Activated CD4-positive, alpha-beta T cell treated with anti-CD3 and anti-CD28 coated beads, Interleukin-2, amount 10 ng/mL, durations not matched to agents 24 days and 14 days (primary cell): Measurements from ENCODE around the gene TMEM88. TPM values are rescaled to one million over a fixed set of nuclear protein-coding genes. Genes with fewer than 3 reads are reported as not detected.

Source experiments
- DNase-seq: peaks from one replicate; pipeline ENCODE4 v3.0.0; 2022
- H3K27ac Mint-ChIP-seq: one replicate; pipeline ENCODE4 v1.8.0; 2022; ENCODE audit warnings: mild to moderate bottlenecking, mixed read lengths
- H3K27me3 Mint-ChIP-seq: one replicate; pipeline ENCODE4 v1.8.0; 2022; ENCODE audit warnings: mixed read lengths
- H3K36me3 Mint-ChIP-seq: one replicate; pipeline ENCODE4 v1.8.0; 2022; ENCODE audit warnings: low read depth, mild to moderate bottlenecking, mixed read lengths
- H3K4me1 Mint-ChIP-seq: one replicate; pipeline ENCODE4 v1.8.0; 2021; ENCODE audit warnings: mixed read lengths
- H3K4me3 Mint-ChIP-seq: one replicate; pipeline ENCODE4 v1.8.0; 2022; ENCODE audit warnings: mild to moderate bottlenecking, moderate library complexity, mixed read lengths
- H3K9me3 Mint-ChIP-seq: one replicate; pipeline ENCODE4 v1.8.0; 2021; ENCODE audit warnings: mixed read lengths
- intact Hi-C: fragments of 100-400 bp; cut with micrococcal nuclease; formaldehyde crosslinking; loops from one replicate; pipeline ENCODE4 v1.15.1; 2023
- total RNA-seq: library from RNA; stranded (reverse); gene quantifications from 2 replicates; pipeline ENCODE4 v1.2.3, GENCODE V29; 2022

TMEM88 gene
- total RNA-seq, 1 donor from 2014 or later = 7.1 TPM

DNA sequence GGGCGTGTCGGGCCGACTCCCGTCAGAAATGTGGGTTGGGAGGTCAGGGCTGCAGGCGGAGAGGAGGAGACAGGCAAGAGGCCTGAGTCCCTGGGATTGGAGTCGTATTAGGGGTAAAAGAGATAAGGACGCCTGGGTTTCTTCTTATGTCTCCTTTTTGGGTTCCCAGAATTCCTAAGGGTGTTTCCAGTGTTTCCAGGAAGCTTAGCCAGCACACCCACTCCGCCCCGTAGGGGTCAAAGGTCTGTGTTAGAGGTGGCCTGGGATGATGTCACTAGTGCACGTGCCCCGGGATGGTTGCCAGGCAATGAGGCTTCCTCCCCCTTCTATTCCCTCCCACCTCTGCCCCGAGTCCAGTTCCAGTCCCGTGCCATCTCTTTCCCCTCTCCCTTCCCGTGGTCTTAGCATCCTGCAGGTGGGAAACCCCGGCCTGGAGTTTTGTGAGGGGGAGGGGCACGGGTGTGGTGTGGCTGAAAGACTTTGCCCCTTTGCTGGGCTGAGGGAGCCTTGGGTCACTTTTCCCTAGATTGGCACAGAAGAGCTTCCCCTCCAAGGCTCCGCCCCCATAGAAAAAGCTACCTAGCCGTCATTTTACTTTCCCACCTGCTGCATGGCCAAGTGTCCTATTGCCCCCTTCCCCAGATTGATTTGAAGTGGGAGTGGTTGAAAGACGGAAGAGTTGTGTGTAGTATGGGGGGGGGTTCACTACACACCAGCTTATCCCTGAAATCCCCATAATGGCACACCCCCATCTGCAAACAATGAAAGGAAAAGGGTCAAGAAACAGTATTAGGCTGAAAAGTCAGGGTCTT, 18.1 kb upstream of the TMEM88 start:
- H3K4me1 Mint-ChIP-seq = peaks cover 63% of the 10 kb centered on the region

DNA sequence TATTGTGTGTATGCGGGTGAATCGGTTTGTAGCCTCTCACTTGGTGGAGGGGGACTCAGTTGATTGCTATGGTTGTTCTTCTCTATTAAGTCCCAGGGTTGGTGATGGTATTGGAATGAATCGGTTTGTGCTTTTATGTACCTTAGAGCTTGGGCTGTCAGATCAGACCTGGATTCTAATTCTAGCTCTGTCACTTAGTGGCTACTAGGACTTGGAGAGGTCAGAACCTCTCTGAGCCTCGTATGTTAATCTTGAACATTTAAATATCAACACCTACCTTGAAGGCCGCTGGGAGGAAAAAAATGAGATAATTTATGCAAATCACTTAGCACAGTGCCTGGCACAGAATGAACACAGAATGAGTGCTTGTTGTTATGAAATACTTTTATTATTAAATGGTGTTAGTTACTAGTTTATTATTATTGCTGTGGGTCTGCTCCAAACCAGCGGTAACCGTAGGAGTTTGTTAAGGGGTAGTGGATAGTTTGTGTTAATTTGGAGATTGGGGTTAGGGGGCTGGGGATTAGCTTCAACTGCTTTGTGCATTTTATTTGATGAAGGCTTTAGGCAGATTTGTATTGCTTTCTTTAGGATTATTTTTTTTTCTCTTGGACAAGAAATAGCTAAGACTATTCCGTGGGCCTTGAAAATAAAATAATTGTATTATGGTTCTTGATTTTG, 17.3 kb upstream of the TMEM88 start:
- intact Hi-C loops = loop anchor here (10.0 kb wide), 1 partner anchor 263 kb away; the partner anchor contains the start of gene CD68
- Mint-ChIP-seq H3K4me1 (peaks cover 68% of the 10 kb centered on the region), H3K36me3 (peaks cover 21% of the 10 kb centered on the region), H3K9me3 (no peaks in the 10 kb centered on the region), H3K27me3 (peaks cover 9% of the 10 kb centered on the region), H3K27ac (peak overlapping the region; percentile 64), H3K4me3 (peak overlapping the region; percentile 87)
- peak; percentile 61 for DNase-seq

More for the DNA sequence above, 18.1 kb upstream of the TMEM88 start:
- Mint-ChIP-seq H3K27ac (peak overlapping the region; percentile 34), H3K27me3 (peaks cover 11% of the 10 kb centered on the region), H3K36me3 (peaks cover 16% of the 10 kb centered on the region), H3K4me3 (peak overlapping the region; percentile 87), H3K9me3 (no peaks in the 10 kb centered on the region)
- intact Hi-C loops = loop anchor here (10.0 kb wide), 1 partner anchor 262 kb away; the partner anchor contains the start of gene CD68
- peak; percentile 85 for DNase-seq

DNA sequence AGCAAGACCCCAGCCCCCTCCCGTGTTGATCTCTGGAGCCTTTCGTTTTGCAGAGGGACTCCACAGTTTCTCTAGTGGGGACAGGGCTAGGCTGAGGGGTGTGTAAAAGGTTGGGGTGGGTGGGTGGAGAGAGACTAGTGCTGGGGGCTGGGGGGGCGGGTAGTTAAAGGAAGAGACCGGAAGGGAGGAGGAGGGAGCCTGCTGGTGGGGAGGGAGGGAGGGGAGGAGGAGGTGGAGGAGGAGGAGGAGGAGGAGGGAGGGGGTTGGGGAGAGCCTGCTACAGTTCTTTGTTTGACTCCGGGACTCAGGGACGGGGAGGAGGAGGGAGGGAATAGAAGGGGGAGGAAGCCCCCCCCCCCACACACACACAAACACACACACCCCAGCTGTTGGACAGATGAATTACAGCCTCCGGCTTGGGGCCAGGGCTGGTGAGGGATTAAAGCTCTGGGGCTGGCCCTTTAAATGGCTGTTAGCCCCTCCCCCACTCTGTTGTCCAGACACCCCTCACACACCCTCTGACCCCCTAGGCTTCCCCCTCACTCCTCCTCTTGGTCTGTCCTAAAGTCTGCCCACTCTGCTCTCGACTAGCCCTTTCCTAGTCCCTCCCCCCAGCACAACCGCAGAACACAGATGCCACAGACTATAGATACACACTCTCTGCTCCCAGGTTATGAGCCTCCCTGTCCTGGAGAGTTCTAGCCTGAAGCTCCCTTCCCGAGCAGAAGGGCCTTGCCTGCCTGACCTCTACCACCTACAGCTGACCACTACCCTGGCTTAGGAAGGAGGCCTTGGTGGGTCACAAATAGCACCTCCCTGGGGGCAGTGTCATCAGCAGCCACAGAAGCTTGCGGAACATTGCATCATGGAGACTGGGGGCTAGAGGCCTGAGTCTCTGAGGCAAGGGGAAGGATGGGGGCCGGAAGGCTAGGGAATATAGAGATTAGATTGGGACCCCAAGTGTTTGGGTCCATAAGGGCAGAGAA, 16.5 kb upstream of the TMEM88 start:
- peak overlapping the region; percentile 79 for H3K27ac Mint-ChIP-seq
- H3K36me3 Mint-ChIP-seq = peaks cover 23% of the 10 kb centered on the region
- peaks cover 4% of the 10 kb centered on the region for H3K27me3 Mint-ChIP-seq
- H3K4me3 Mint-ChIP-seq = peak overlapping the region; percentile 87
- intact Hi-C loops = loop anchor here (10.0 kb wide), 1 partner anchor 264 kb away; the partner anchor contains the start of gene CD68
- H3K9me3 Mint-ChIP-seq = no peaks in the 10 kb centered on the region
- DNase-seq = peak; percentile 75
- peaks cover 69% of the 10 kb centered on the region for H3K4me1 Mint-ChIP-seq

- intact Hi-C loops = loop anchor here (10.0 kb wide), 1 partner anchor 265 kb away; the partner anchor contains the start of gene CD68
- peaks cover 66% of the 10 kb centered on the region for H3K4me1 Mint-ChIP-seq
- no peaks in the 10 kb centered on the region for H3K9me3 Mint-ChIP-seq
- H3K4me3 Mint-ChIP-seq = peak overlapping the region; percentile 87
- DNase-seq = peak; percentile 68
- H3K27me3 Mint-ChIP-seq = peaks cover 2% of the 10 kb centered on the region
- H3K27ac Mint-ChIP-seq = peak overlapping the region; percentile 57
- H3K36me3 Mint-ChIP-seq = peaks cover 29% of the 10 kb centered on the region
These were observed 15.5 kb upstream of the TMEM88 start for GRCh38 chr17:7839190-7839875.

- H3K4me1 Mint-ChIP-seq = peaks cover 64% of the 10 kb centered on the region
- intact Hi-C loops = loop anchor here (5.0 to 10.0 kb wide), 6 partner anchors 265 to 605 kb away; partner anchors contain the start of genes CD68, DVL2, FGF11 and HES7
- peak overlapping the region; percentile 0 for H3K27ac Mint-ChIP-seq
- H3K4me3 Mint-ChIP-seq = peak overlapping the region; percentile 99
- H3K27me3 Mint-ChIP-seq = peaks cover 2% of the 10 kb centered on the region
- no peaks in the 10 kb centered on the region for H3K9me3 Mint-ChIP-seq
- peak; percentile 68 for DNase-seq
- peaks cover 32% of the 10 kb centered on the region for H3K36me3 Mint-ChIP-seq
These were observed 15.0 kb upstream of the TMEM88 start for GRCh38 chr17:7839876-7840261.

- intact Hi-C loops = loop anchor here (5.0 to 10.0 kb wide), 5 partner anchors 282 to 606 kb away; partner anchors contain the start of genes DVL2, FGF11, HES7 and PHF23
- Mint-ChIP-seq H3K27ac (peak overlapping the region; percentile 90), H3K27me3 (peaks cover 2% of the 10 kb centered on the region), H3K36me3 (peaks cover 36% of the 10 kb centered on the region), H3K4me3 (peak overlapping the region; percentile 99), H3K9me3 (no peaks in the 10 kb centered on the region), H3K4me1 (peaks cover 61% of the 10 kb centered on the region)
- no peak for DNase-seq
These were observed 14.4 kb upstream of the TMEM88 start for GRCh38 chr17:7840441-7840840.

DNA sequence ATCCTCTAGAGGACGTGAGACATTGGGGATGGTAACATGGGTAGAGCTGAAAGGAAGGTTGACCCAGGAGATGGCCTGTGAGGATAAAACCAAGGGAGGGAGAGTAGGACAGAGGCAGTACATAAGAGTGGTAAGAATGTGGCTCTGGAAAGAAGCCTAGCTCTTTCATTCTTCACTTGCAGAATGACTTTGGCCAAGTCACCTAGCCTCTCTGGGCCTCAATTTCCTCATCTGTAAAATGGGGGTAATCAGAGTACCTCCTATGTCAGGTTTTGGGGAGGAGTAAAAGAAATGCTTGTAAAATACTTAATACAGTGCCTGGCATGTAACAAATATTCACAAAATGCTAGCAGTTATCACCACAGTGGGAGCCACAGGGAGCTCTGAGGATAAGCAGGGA, 14.0 kb upstream of the TMEM88 start:
- Mint-ChIP-seq H3K27me3 (peaks cover 2% of the 10 kb centered on the region), H3K36me3 (peaks cover 40% of the 10 kb centered on the region), H3K9me3 (no peaks in the 10 kb centered on the region), H3K4me1 (peaks cover 63% of the 10 kb centered on the region), H3K27ac (peak overlapping the region; percentile 90), H3K4me3 (peak overlapping the region; percentile 99)
- no peak for DNase-seq
- intact Hi-C loops = loop anchor here (1.0 to 10.0 kb wide), 6 partner anchors 281 to 606 kb away; partner anchors contain the start of genes DVL2, FGF11, HES7 and PER1

GRCh38 chr17:7841396-7841914, 13.4 kb upstream of the TMEM88 start:
- peak; percentile 91 for DNase-seq
- Mint-ChIP-seq H3K27ac (peak overlapping the region; percentile 100), H3K4me1 (peaks cover 60% of the 10 kb centered on the region), H3K4me3 (peak overlapping the region; percentile 99), H3K27me3 (peaks cover 2% of the 10 kb centered on the region), H3K9me3 (no peaks in the 10 kb centered on the region), H3K36me3 (peaks cover 44% of the 10 kb centered on the region)
- intact Hi-C loops = loop anchor here (1.0 to 10.0 kb wide), 6 partner anchors 281 to 607 kb away; partner anchors contain the start of genes DVL2, FGF11, HES7 and PER1

- peaks cover 58% of the 10 kb centered on the region for H3K4me1 Mint-ChIP-seq
- H3K9me3 Mint-ChIP-seq = no peaks in the 10 kb centered on the region
- H3K4me3 Mint-ChIP-seq = peak overlapping the region; percentile 99
- DNase-seq = peak; percentile 96
- H3K36me3 Mint-ChIP-seq = peaks cover 49% of the 10 kb centered on the region
- peaks cover 2% of the 10 kb centered on the region for H3K27me3 Mint-ChIP-seq
- intact Hi-C loops = loop anchor here (1.0 to 10.0 kb wide), 11 partner anchors 8 to 607 kb away; partner anchors contain the start of genes CNTROB, DVL2, FGF11 and HES7
- peak overlapping the region; percentile 100 for H3K27ac Mint-ChIP-seq
These were observed 12.9 kb upstream of the TMEM88 start for GRCh38 chr17:7841915-7842379.

- H3K9me3 Mint-ChIP-seq = no peaks in the 10 kb centered on the region
- H3K4me1 Mint-ChIP-seq = peaks cover 51% of the 10 kb centered on the region
- peak overlapping the region; percentile 99 for H3K4me3 Mint-ChIP-seq
- peaks cover 53% of the 10 kb centered on the region for H3K36me3 Mint-ChIP-seq
- H3K27ac Mint-ChIP-seq = peak overlapping the region; percentile 100
- H3K27me3 Mint-ChIP-seq = peaks cover 2% of the 10 kb centered on the region
- peak; percentile 97 for DNase-seq
- intact Hi-C loops = loop anchor here (1.0 to 10.0 kb wide), 11 partner anchors 8 to 608 kb away; partner anchors contain the start of genes CNTROB, DVL2, FGF11 and HES7
These were observed 12.2 kb upstream of the TMEM88 start for GRCh38 chr17:7842380-7843256.

GRCh38 chr17:7843257-7843535, 11.7 kb upstream of the TMEM88 start:
- no peak for DNase-seq
- H3K27me3 Mint-ChIP-seq = peaks cover 2% of the 10 kb centered on the region
- peaks cover 49% of the 10 kb centered on the region for H3K4me1 Mint-ChIP-seq
- intact Hi-C loops = loop anchor here (1.0 to 10.0 kb wide), 8 partner anchors 44 to 608 kb away; partner anchors contain the start of genes CNTROB, DVL2, FGF11 and HES7
- H3K27ac Mint-ChIP-seq = peak overlapping the region; percentile 100
- H3K4me3 Mint-ChIP-seq = peak overlapping the region; percentile 99
- H3K36me3 Mint-ChIP-seq = peaks cover 57% of the 10 kb centered on the region
- H3K9me3 Mint-ChIP-seq = no peaks in the 10 kb centered on the region
